H9 (cell line): ENCODE data around the gene DOCK7. TPM values are rescaled to one million over a fixed set of nuclear protein-coding genes. Genes with fewer than 3 reads are reported as not detected.

Source experiments
- DNase-seq: peaks from one replicate; pipeline ENCODE4 v3.0.0-alpha.2; 2017
- H2AFZ ChIP-seq: one replicate; pipeline ENCODE4 v1.6.1; 2013; ENCODE audit warnings: mild to moderate bottlenecking, low read length, control low read depth, moderate library complexity
- H2AK5ac ChIP-seq: 2 replicates; pipeline ENCODE4 v1.6.1; 2013; ENCODE audit warnings: low read length, control low read depth, mixed read lengths; ENCODE audit not compliant: insufficient read length
- H2BK120ac ChIP-seq: one replicate; pipeline ENCODE4 v1.6.1; 2013; ENCODE audit warnings: low read depth, mild to moderate bottlenecking, low read length, control low read depth, inconsistent platforms; ENCODE audit not compliant: poor library complexity, severe bottlenecking
- H2BK12ac ChIP-seq: 2 replicates; pipeline ENCODE4 v1.6.1; 2013; ENCODE audit warnings: low read length, control low read depth, mixed read lengths, low read depth; ENCODE audit not compliant: insufficient read length
- H2BK15ac ChIP-seq: 2 replicates; pipeline ENCODE4 v1.6.1; 2013; ENCODE audit warnings: low read depth, low read length, control low read depth
- H2BK20ac ChIP-seq: one replicate; pipeline ENCODE4 v1.6.1; 2013; ENCODE audit warnings: low read depth, mild to moderate bottlenecking, low read length, control low read depth, inconsistent platforms; ENCODE audit not compliant: poor library complexity, severe bottlenecking
- H2BK5ac ChIP-seq: 2 replicates; pipeline ENCODE4 v1.6.1; 2013; ENCODE audit warnings: low read length, control low read depth, mixed read lengths; ENCODE audit not compliant: insufficient read length
- H3K14ac ChIP-seq: 2 replicates; pipeline ENCODE4 v1.6.1; 2013; ENCODE audit warnings: low read length, control low read depth; ENCODE audit not compliant: insufficient read depth
- H3K18ac ChIP-seq: 2 replicates; pipeline ENCODE4 v1.6.1; 2013; ENCODE audit warnings: low read depth, mild to moderate bottlenecking, mixed read lengths, low read length, control low read depth; ENCODE audit not compliant: insufficient read length
- H3K23ac ChIP-seq: 2 replicates; pipeline ENCODE4 v1.6.1; 2013; ENCODE audit warnings: low read length, control low read depth, mixed read lengths, low read depth; ENCODE audit not compliant: insufficient read length
- H3K23me2 ChIP-seq: 2 replicates; pipeline ENCODE4 v1.6.1; 2013; ENCODE audit warnings: low read depth, mild to moderate bottlenecking, mixed read lengths, low read length, control low read depth; ENCODE audit not compliant: insufficient read length, poor library complexity, severe bottlenecking
- H3K27ac ChIP-seq: 2 replicates; pipeline ENCODE4 v1.5.1; 2013; ENCODE audit warnings: low read length, control low read depth, mixed read lengths, low read depth; ENCODE audit not compliant: insufficient read length
- H3K27me3 ChIP-seq: 2 replicates; pipeline ENCODE4 v1.6.1; 2013; ENCODE audit warnings: low read length, control low read depth, inconsistent platforms; ENCODE audit not compliant: insufficient read depth
- H3K4ac ChIP-seq: 2 replicates; pipeline ENCODE4 v1.6.1; 2013; ENCODE audit warnings: low read depth, mild to moderate bottlenecking, control low read depth, inconsistent platforms, low read length, moderate library complexity
- H3K4me1 ChIP-seq: 2 replicates; pipeline ENCODE4 v1.6.1; 2013; ENCODE audit warnings: low read length, control low read depth, inconsistent platforms; ENCODE audit not compliant: insufficient read depth
- H3K4me2 ChIP-seq: 2 replicates; pipeline ENCODE4 v1.6.1; 2013; ENCODE audit warnings: low read length, control low read depth, mixed read lengths; ENCODE audit not compliant: insufficient read length, insufficient read depth
- H3K56ac ChIP-seq: 2 replicates; pipeline ENCODE4 v1.6.1; 2013; ENCODE audit warnings: low read depth, mild to moderate bottlenecking, mixed read lengths, low read length, control low read depth; ENCODE audit not compliant: insufficient read length
- H3K79me1 ChIP-seq: 2 replicates; pipeline ENCODE4 v1.6.1; 2013; ENCODE audit warnings: low read depth, mild to moderate bottlenecking, moderate library complexity, low read length, control low read depth, inconsistent platforms; ENCODE audit not compliant: insufficient read depth, poor library complexity, severe bottlenecking
- H3K79me2 ChIP-seq: 2 replicates; pipeline ENCODE4 v1.6.1; 2013; ENCODE audit warnings: low read length, control low read depth, inconsistent platforms; ENCODE audit not compliant: insufficient read depth
- H3K9ac ChIP-seq: 2 replicates; pipeline ENCODE4 v1.6.1; 2013; ENCODE audit warnings: low read length, control low read depth, mixed read lengths; ENCODE audit not compliant: insufficient read length; ENCODE audit errors: extremely low read depth
- H3K9me3 ChIP-seq: one replicate; pipeline ENCODE4 v1.6.1; 2013; ENCODE audit warnings: low read depth, low read length, inconsistent platforms; ENCODE audit not compliant: control insufficient read depth
- H3T11ph ChIP-seq: one replicate; pipeline ENCODE4 v1.6.1; 2013; ENCODE audit warnings: mild to moderate bottlenecking, low read length, control low read depth, inconsistent platforms
- H4K20me1 ChIP-seq: one replicate; pipeline ENCODE4 v1.6.1; 2013; ENCODE audit not compliant: control insufficient read depth, insufficient read length, insufficient read depth
- H4K5ac ChIP-seq: 2 replicates; pipeline ENCODE4 v1.6.1; 2013; ENCODE audit warnings: low read depth, mild to moderate bottlenecking, mixed read lengths, low read length, control low read depth; ENCODE audit not compliant: insufficient read length
- H4K8ac ChIP-seq: replicated peaks from 2 replicates; pipeline ENCODE4 v1.6.1; 2013; ENCODE audit warnings: low read length, control low read depth, mixed read lengths, low read depth; ENCODE audit not compliant: insufficient read length
- H4K91ac ChIP-seq: 2 replicates; pipeline ENCODE4 v1.6.1; 2013; ENCODE audit warnings: low read depth, mild to moderate bottlenecking, moderate library complexity, mixed read lengths, low read length, control low read depth; ENCODE audit not compliant: insufficient read length
- H3K27ac Mint-ChIP-seq, 3 experiments: 2 replicates in 2 of 3; 3 replicates in 1 of 3; pipeline ENCODE4 v1.8.0; 2020 to 2021; ENCODE audit warnings: mixed read lengths in 3 of 3, mild to moderate bottlenecking in 1 of 3, moderate library complexity in 1 of 3
- H3K27me3 Mint-ChIP-seq: 2 replicates; pipeline ENCODE4 v1.8.0; 2021; ENCODE audit warnings: low read depth, mild to moderate bottlenecking, moderate library complexity, mixed read lengths
- H3K36me3 Mint-ChIP-seq, 3 experiments: 2 replicates in 2 of 3; 3 replicates in 1 of 3; pipeline ENCODE4 v1.8.0; 2020 to 2021; ENCODE audit warnings: low read depth in 3 of 3, mixed read lengths in 3 of 3; ENCODE audit not compliant: insufficient read depth in 1 of 3
- H3K4me1 Mint-ChIP-seq, 2 experiments: 2 replicates each; pipeline ENCODE4 v1.8.0; 2020; ENCODE audit warnings: mixed read lengths in 2 of 2
- H3K4me3 Mint-ChIP-seq, 2 experiments: 2 replicates in 1 of 2; 3 replicates in 1 of 2; pipeline ENCODE4 v1.8.0; 2020 to 2021; ENCODE audit warnings: mild to moderate bottlenecking in 2 of 2, mixed read lengths in 2 of 2, moderate library complexity in 1 of 2
- H3K9me3 Mint-ChIP-seq, 2 experiments: 2 replicates in 1 of 2; 3 replicates in 1 of 2; pipeline ENCODE4 v1.8.0; 2020; ENCODE audit warnings: mild to moderate bottlenecking in 2 of 2, mixed read lengths in 2 of 2, moderate library complexity in 1 of 2
- CTCF ChIP-seq: fragments of 200-600 bp; sonication (generic); conservative IDR thresholded peaks from 3 replicates; pipeline ENCODE4 v1.8.0; 2021; ENCODE audit warnings: antibody characterized with exemption, mild to moderate bottlenecking
- WGBS: extraction: QIAGEN DNeasy Blood & Tissue Kit; methylation state at CpG from one replicate; pipeline ENCODE4 v1.1.7; 2013; ENCODE audit warnings: missing lambda C conversion rate, low lambda C conversion rate, mixed read lengths; ENCODE audit not compliant: insufficient read length; ENCODE audit errors: extremely low coverage; 5-methylcytosine and 5-hydroxymethylcytosine counted together
- total RNA-seq: library from RNA; stranded (reverse); gene quantifications from 2 replicates; pipeline ENCODE4 v1.2.1, GENCODE V29; 2021

DOCK7 gene
- total RNA-seq, 1 experiment from 2014 or later, result 36.8 TPM

GRCh38 chr1:62439652-62440371 is 248.4 kb downstream of the DOCK7 start:
- H3K79me2 ChIP-seq, result peaks cover 24% of the 10 kb centered on the region
- H2BK120ac ChIP-seq, result no peak overlapping the region
- no peak overlapping the region for H2BK5ac ChIP-seq
- no peaks in the 10 kb centered on the region for H3K9me3 ChIP-seq
- 0 out of 5 replicates have a peak overlapping the region, but pooled peaks of 1 of the 2 experiments have one; percentile 10 for H3K4me3 Mint-ChIP-seq
- WGBS, result no CpG with 5 or more reads among the region's 4 CpGs
- H3K36me3 Mint-ChIP-seq, result peaks cover 16 to 48% (median 43%) of the 10 kb centered on the region in 3 experiments
- H3K23me2 ChIP-seq, result peaks cover 16% of the 10 kb centered on the region
- H2BK12ac ChIP-seq, result no peak overlapping the region
- H3K27ac ChIP-seq, result no peak overlapping the region
- H3K27me3 ChIP-seq, result no peaks in the 10 kb centered on the region
- H2BK15ac ChIP-seq, result no peak overlapping the region
- H3K14ac ChIP-seq, result no peak overlapping the region
- no peak overlapping the region for H3K23ac ChIP-seq
- H3K4me1 Mint-ChIP-seq, result peaks cover 15 to 18% of the 10 kb centered on the region in 2 experiments
- H3K4ac ChIP-seq, result no peak overlapping the region
- no peaks in the 10 kb centered on the region for H3K9me3 Mint-ChIP-seq
- no peak overlapping the region for H2BK20ac ChIP-seq
- no peak overlapping the region for H4K5ac ChIP-seq
- no peak overlapping the region for H2AK5ac ChIP-seq
- no peak overlapping the region for H3K27ac Mint-ChIP-seq
- H3K9ac ChIP-seq, result no peak overlapping the region
- no peak overlapping the region for H3K18ac ChIP-seq
- no peak overlapping the region for H3T11ph ChIP-seq
- H3K27me3 Mint-ChIP-seq, result no peaks in the 10 kb centered on the region
- no peak overlapping the region for H3K56ac ChIP-seq
- H3K4me2 ChIP-seq, result no peak overlapping the region
- no peak overlapping the region for H4K91ac ChIP-seq
- H3K4me1 ChIP-seq, result no peaks in the 10 kb centered on the region
- TF ChIP-seq CTCF, result no peak
- peaks cover 4% of the 10 kb centered on the region for H3K79me1 ChIP-seq
- no peak for DNase-seq
- no peaks in the 10 kb centered on the region for H4K20me1 ChIP-seq
- H4K8ac ChIP-seq, result no peak overlapping the region
- no peak overlapping the region for H2AFZ ChIP-seq
